GM23338 (cell line): ENCODE measurements around the gene FEZF2. TPM values are rescaled to one million over a fixed set of nuclear protein-coding genes. Genes with fewer than 3 reads are reported as not detected.

Experiments used
- ATAC-seq: fragments of 200-7000 bp; cut with Tn5 transposase; 3 replicates; pipeline ENCODE4 v1.9.1; 2020
- DNase-seq: peaks from one replicate; pipeline ENCODE4 v3.0.0-alpha.2; 2015; ENCODE audit warnings: low spot score
- H2AFZ ChIP-seq: fragments of 200-600 bp; sonication (generic); 2 replicates; pipeline ENCODE4 v1.8.0; 2016; ENCODE audit warnings: antibody characterized with exemption, mild to moderate bottlenecking, moderate library complexity
- H3F3A ChIP-seq: fragments of 200-600 bp; sonication (generic); replicated peaks from 2 replicates; pipeline ENCODE4 v1.8.0; 2017; ENCODE audit warnings: antibody characterized with exemption, mixed run types, low read depth
- H3K27ac ChIP-seq: fragments of 200-600 bp; sonication (generic); 2 replicates; pipeline ENCODE4 v1.6.1; 2016; ENCODE audit warnings: low read depth
- H3K27me3 ChIP-seq: fragments of 200-600 bp; sonication (generic); 2 replicates; pipeline ENCODE4 v1.8.0; 2016; ENCODE audit warnings: mild to moderate bottlenecking, mixed run types, moderate library complexity; ENCODE audit not compliant: insufficient read depth
- H3K36me3 ChIP-seq: fragments of 200-600 bp; sonication (generic); 2 replicates; pipeline ENCODE4 v1.8.0; 2016; ENCODE audit warnings: mild to moderate bottlenecking; ENCODE audit not compliant: insufficient read depth
- H3K4me1 ChIP-seq: fragments of 200-600 bp; sonication (generic); 2 replicates; pipeline ENCODE4 v1.8.0; 2016; ENCODE audit warnings: mild to moderate bottlenecking, moderate library complexity; ENCODE audit not compliant: insufficient read depth
- H3K4me2 ChIP-seq: fragments of 200-600 bp; sonication (generic); 2 replicates; pipeline ENCODE4 v1.7.1; 2017; ENCODE audit warnings: mixed run types
- H3K4me3 ChIP-seq: fragments of 200-600 bp; sonication (generic); 2 replicates; pipeline ENCODE4 v1.6.1; 2016; ENCODE audit warnings: mixed run types
- H3K79me2 ChIP-seq: fragments of 200-600 bp; sonication (generic); replicated peaks from 2 replicates; pipeline ENCODE4 v1.8.0; 2017; ENCODE audit warnings: mild to moderate bottlenecking; ENCODE audit not compliant: insufficient read depth
- H3K9me2 ChIP-seq: fragments of 200-600 bp; sonication (generic); 2 replicates; pipeline ENCODE4 v1.8.0; 2017; ENCODE audit not compliant: insufficient read depth
- H4K20me1 ChIP-seq: fragments of 200-600 bp; sonication (generic); replicated peaks from 2 replicates; pipeline ENCODE4 v1.8.0; 2017; ENCODE audit warnings: mild to moderate bottlenecking; ENCODE audit not compliant: insufficient read depth
- H3K27ac Mint-ChIP-seq: 2 replicates; pipeline ENCODE4 v1.8.0; 2020; ENCODE audit warnings: inconsistent platforms, mild to moderate bottlenecking, moderate library complexity, mixed read lengths
- H3K27me3 Mint-ChIP-seq: 3 replicates; pipeline ENCODE4 v1.8.0; 2022; ENCODE audit warnings: low read depth, mild to moderate bottlenecking, moderate library complexity, mixed read lengths, inconsistent platforms; ENCODE audit not compliant: insufficient read depth, poor library complexity
- H3K36me3 Mint-ChIP-seq: 3 replicates; pipeline ENCODE4 v1.8.0; 2021; ENCODE audit warnings: low read depth, mild to moderate bottlenecking, inconsistent platforms, moderate library complexity, mixed read lengths
- H3K4me1 Mint-ChIP-seq: 3 replicates; pipeline ENCODE4 v1.8.0; 2020; ENCODE audit warnings: mild to moderate bottlenecking, inconsistent platforms, mixed read lengths
- H3K4me3 Mint-ChIP-seq: 3 replicates; pipeline ENCODE4 v1.8.0; 2021; ENCODE audit warnings: moderate library complexity, mild to moderate bottlenecking, inconsistent platforms, mixed read lengths
- H3K9me3 Mint-ChIP-seq: 3 replicates; pipeline ENCODE4 v1.8.0; 2020; ENCODE audit warnings: moderate library complexity, mild to moderate bottlenecking, inconsistent platforms, mixed read lengths
- CREB1 ChIP-seq: fragments of 250-450 bp; sonication (Bioruptor Pico); IDR thresholded peaks from 2 replicates; pipeline ENCODE4 v1.5.0; 2020; ENCODE audit warnings: low read depth, mild to moderate bottlenecking, moderate library complexity
- CTCF ChIP-seq, 2 experiments: fragments of 200-600 bp in 1 of 2; sonication (generic) in 1 of 2; conservative IDR thresholded peaks; 2 replicates each; pipeline versions ENCODE4 v1.5.1 to v1.6.1; 2016 to 2017; ENCODE audit warnings: antibody characterized with exemption in 2 of 2, low read depth in 2 of 2, mild to moderate bottlenecking in 2 of 2, moderate library complexity in 1 of 2
- ETS1 ChIP-seq: IDR thresholded peaks from 2 replicates; pipeline ENCODE4 v1.6.1; 2016; ENCODE audit warnings: antibody characterized with exemption
- EZH2 ChIP-seq: fragments of 200-600 bp; sonication (generic); IDR thresholded peaks from one replicate; pipeline ENCODE4 v1.8.0; 2017; ENCODE audit warnings: antibody characterized with exemption, mild to moderate bottlenecking, low read depth; ENCODE audit not compliant: unreplicated experiment
- EZH2phosphoT487 ChIP-seq: fragments of 200-600 bp; sonication (generic); IDR thresholded peaks from one replicate; pipeline ENCODE4 v1.8.1; 2018; ENCODE audit warnings: antibody characterized with exemption; ENCODE audit not compliant: unreplicated experiment
- JUNB ChIP-seq: IDR thresholded peaks from one replicate; pipeline ENCODE4 v1.6.1; 2016; ENCODE audit warnings: antibody characterized with exemption; ENCODE audit not compliant: unreplicated experiment
- NANOG ChIP-seq: IDR thresholded peaks from 2 replicates; pipeline ENCODE4 v1.6.1; 2016; ENCODE audit warnings: antibody characterized with exemption, borderline replicate concordance
- POLR2AphosphoS5 ChIP-seq: IDR thresholded peaks from 2 replicates; pipeline ENCODE4 v1.6.1; 2016; ENCODE audit warnings: antibody characterized with exemption, low read depth
- REST ChIP-seq: IDR thresholded peaks from one replicate; pipeline ENCODE4 v1.6.1; 2018; ENCODE audit warnings: antibody characterized with exemption; ENCODE audit not compliant: unreplicated experiment
- STAT1 ChIP-seq: IDR thresholded peaks from one replicate; pipeline ENCODE4 v1.6.1; 2016; ENCODE audit warnings: antibody characterized with exemption; ENCODE audit not compliant: unreplicated experiment
- ZNF114 ChIP-seq: fragments of 250-450 bp; sonication (Bioruptor Pico); IDR thresholded peaks from 2 replicates; pipeline ENCODE4 v1.5.0; 2020; ENCODE audit warnings: mild to moderate bottlenecking, moderate library complexity
- ZNF331 ChIP-seq: fragments of 250-450 bp; sonication (Bioruptor Pico); IDR thresholded peaks from 2 replicates; pipeline ENCODE4 v1.5.0; 2020; ENCODE audit warnings: low read depth, mild to moderate bottlenecking, moderate library complexity
- ZNF462 ChIP-seq: fragments of 250-450 bp; sonication (Bioruptor Pico); IDR thresholded peaks from 2 replicates; pipeline ENCODE4 v1.5.0; 2020; ENCODE audit warnings: mild to moderate bottlenecking, moderate library complexity
- polyA plus RNA-seq: library from polyadenylated mRNA; unstranded; fragments of >200 nt; fragmentation: Nextera tagmentation; extraction: Ambion mirVana; gene quantifications from 2 replicates; pipeline ENCODE4 v1.2.1, GENCODE V29; 2016
- total RNA-seq: library from RNA; depleted of rRNA; stranded (reverse); fragments of >200 nt; shearing (Covaris generic); gene quantifications from 2 replicates; pipeline ENCODE4 v1.2.3, GENCODE V29; 2014

Gene FEZF2
- total and polyA plus RNA-seq, 2 experiments from 2014 or later: not detected

- no peak for ATAC-seq
- Histone ChIP-seq H3K9me2 (no peaks in the 10 kb centered on the region), H3K27ac (no peak overlapping the region), H3K79me2 (no peaks in the 10 kb centered on the region), H3F3A (no peaks in the 10 kb centered on the region), H3K4me1 (no peaks in the 10 kb centered on the region), H3K4me3 (no peak overlapping the region), H2AFZ (no peak overlapping the region), H3K27me3 (peaks cover 93% of the 10 kb centered on the region), H3K36me3 (no peaks in the 10 kb centered on the region), H3K4me2 (no peak overlapping the region), H4K20me1 (no peaks in the 10 kb centered on the region; the same call in none of the 2 replicates)
- H3K4me1 Mint-ChIP-seq: no peaks in the 10 kb centered on the region
- no peak for TF ChIP-seq JUNB
- TF ChIP-seq ZNF462 (CRISPR knock-in tag): no peak
- no peak for TF ChIP-seq CREB1 (CRISPR knock-in tag)
- TF ChIP-seq EZH2phosphoT487: no peak
- TF ChIP-seq EZH2: no peak
- TF ChIP-seq POLR2AphosphoS5: no peak
- no peak for TF ChIP-seq STAT1
- no peak for TF ChIP-seq ZNF114
- no peak for TF ChIP-seq REST
- TF ChIP-seq ETS1: no peak
- no peak for TF ChIP-seq NANOG
- no peak for TF ChIP-seq ZNF331 (CRISPR knock-in tag)
- TF ChIP-seq CTCF (conservative IDR thresholded peaks at IDR 0.05; ENCODE audit: low read depth in 2 of 2): no peak
- no peak overlapping the region for H3K27ac Mint-ChIP-seq
- no peaks in the 10 kb centered on the region for H3K9me3 Mint-ChIP-seq
- peaks cover 28% of the 10 kb centered on the region for H3K27me3 Mint-ChIP-seq
- no peak overlapping the region for H3K4me3 Mint-ChIP-seq
- DNase-seq: no peak
- no peaks in the 10 kb centered on the region for H3K36me3 Mint-ChIP-seq
Observed at GRCh38 chr3:62356356-62356755, 17.0 kb downstream of the FEZF2 start.
